Ishikawa (cell line): ENCODE results near the gene TRIM69.

Source experiments
- CEBPB ChIP-seq: IDR thresholded peaks from 2 replicates; pipeline ENCODE4 v1.6.1; 2012
- CREB1 ChIP-seq: IDR thresholded peaks from 2 replicates; pipeline ENCODE4 v1.6.1; 2012; ENCODE audit warnings: low read depth
- EGR1 ChIP-seq: IDR thresholded peaks from 2 replicates; pipeline ENCODE4 v1.6.1; 2012
- EP300 ChIP-seq: IDR thresholded peaks from 2 replicates; pipeline ENCODE4 v1.6.1; 2012; ENCODE audit warnings: borderline replicate concordance
- FOXM1 ChIP-seq: IDR thresholded peaks from 2 replicates; pipeline ENCODE4 v1.6.1; 2012; ENCODE audit warnings: low read depth, borderline replicate concordance
- MAX ChIP-seq: IDR thresholded peaks from 2 replicates; pipeline ENCODE4 v1.6.1; 2012
- NFIC ChIP-seq: IDR thresholded peaks from 2 replicates; pipeline ENCODE4 v1.6.1; 2012
- RAD21 ChIP-seq: IDR thresholded peaks from 2 replicates; pipeline ENCODE4 v1.6.1; 2012; ENCODE audit warnings: low read depth
- TAF1 ChIP-seq: IDR thresholded peaks from 2 replicates; pipeline ENCODE4 v1.6.1; 2012; ENCODE audit warnings: low read depth, mild to moderate bottlenecking
- TCF12 ChIP-seq: IDR thresholded peaks from 2 replicates; pipeline ENCODE4 v1.6.1; 2012; ENCODE audit warnings: low read depth
- TEAD4 ChIP-seq: IDR thresholded peaks from 2 replicates; pipeline ENCODE4 v1.6.1; 2012
- YY1 ChIP-seq: IDR thresholded peaks from 2 replicates; pipeline ENCODE4 v1.6.1; 2012; ENCODE audit warnings: low read depth
- ZBTB7A ChIP-seq: IDR thresholded peaks from 2 replicates; pipeline ENCODE4 v1.6.1; 2012; ENCODE audit warnings: low read depth
- TF ChIP-seq, protein P1 (sequence below): IDR thresholded peaks from 2 replicates; pipeline ENCODE4 v1.6.1; 2012; ENCODE audit warnings: low read depth, mild to moderate bottlenecking
- TF ChIP-seq, protein P2 (sequence below): IDR thresholded peaks from 2 replicates; pipeline ENCODE4 v1.6.1; 2012

Gene TRIM69

DNA sequence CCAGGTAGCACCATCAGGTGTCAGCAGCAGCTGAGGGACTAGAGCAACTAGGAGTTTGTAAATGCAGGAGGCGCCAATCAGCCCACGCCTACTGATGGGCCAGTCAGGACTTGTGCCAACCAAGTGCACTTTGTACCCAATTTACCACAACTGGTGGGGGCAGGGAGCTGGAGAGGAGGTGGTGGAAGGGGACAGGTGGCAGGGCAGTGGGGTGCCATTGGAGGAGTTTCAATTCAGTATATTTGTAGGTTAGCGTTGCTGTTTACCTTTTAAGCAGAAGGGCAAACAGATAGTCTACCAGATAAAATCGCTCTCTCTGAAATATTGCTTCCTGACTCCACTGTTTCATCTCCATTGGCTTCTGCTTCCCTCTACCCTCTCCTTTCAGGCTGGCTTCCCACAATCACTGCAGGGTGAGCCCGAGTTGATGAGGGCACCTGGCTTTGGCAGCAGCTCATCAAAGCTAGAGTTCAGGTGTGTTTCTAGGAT, 75.7 kb downstream of the TRIM69 start:
- TF ChIP-seq TCF12: no peak

GRCh38 chr15:44813231-44813630, 76.9 kb downstream of the TRIM69 start:
- TF ChIP-seq NFIC (no peak), CREB1 (no peak), FOXM1 (no peak), EP300 (no peak), EGR1 (no peak), CEBPB (no peak), TAF1 (no peak), TEAD4 (no peak), MAX (no peak), YY1 (no peak), TCF12 (no peak), RAD21 (no peak), ZBTB7A (no peak)
- TF ChIP-seq, protein P1, sequence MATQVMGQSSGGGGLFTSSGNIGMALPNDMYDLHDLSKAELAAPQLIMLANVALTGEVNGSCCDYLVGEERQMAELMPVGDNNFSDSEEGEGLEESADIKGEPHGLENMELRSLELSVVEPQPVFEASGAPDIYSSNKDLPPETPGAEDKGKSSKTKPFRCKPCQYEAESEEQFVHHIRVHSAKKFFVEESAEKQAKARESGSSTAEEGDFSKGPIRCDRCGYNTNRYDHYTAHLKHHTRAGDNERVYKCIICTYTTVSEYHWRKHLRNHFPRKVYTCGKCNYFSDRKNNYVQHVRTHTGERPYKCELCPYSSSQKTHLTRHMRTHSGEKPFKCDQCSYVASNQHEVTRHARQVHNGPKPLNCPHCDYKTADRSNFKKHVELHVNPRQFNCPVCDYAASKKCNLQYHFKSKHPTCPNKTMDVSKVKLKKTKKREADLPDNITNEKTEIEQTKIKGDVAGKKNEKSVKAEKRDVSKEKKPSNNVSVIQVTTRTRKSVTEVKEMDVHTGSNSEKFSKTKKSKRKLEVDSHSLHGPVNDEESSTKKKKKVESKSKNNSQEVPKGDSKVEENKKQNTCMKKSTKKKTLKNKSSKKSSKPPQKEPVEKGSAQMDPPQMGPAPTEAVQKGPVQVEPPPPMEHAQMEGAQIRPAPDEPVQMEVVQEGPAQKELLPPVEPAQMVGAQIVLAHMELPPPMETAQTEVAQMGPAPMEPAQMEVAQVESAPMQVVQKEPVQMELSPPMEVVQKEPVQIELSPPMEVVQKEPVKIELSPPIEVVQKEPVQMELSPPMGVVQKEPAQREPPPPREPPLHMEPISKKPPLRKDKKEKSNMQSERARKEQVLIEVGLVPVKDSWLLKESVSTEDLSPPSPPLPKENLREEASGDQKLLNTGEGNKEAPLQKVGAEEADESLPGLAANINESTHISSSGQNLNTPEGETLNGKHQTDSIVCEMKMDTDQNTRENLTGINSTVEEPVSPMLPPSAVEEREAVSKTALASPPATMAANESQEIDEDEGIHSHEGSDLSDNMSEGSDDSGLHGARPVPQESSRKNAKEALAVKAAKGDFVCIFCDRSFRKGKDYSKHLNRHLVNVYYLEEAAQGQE: no peak
- TF ChIP-seq, protein P2, sequence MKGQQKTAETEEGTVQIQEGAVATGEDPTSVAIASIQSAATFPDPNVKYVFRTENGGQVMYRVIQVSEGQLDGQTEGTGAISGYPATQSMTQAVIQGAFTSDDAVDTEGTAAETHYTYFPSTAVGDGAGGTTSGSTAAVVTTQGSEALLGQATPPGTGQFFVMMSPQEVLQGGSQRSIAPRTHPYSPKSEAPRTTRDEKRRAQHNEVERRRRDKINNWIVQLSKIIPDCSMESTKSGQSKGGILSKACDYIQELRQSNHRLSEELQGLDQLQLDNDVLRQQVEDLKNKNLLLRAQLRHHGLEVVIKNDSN: no peak
